ENCODE results near the gene GPR39. TPM values are rescaled to one million over a fixed set of nuclear protein-coding genes. Genes with fewer than 3 reads are reported as not detected.

GPR39 gene
- total and polyA plus RNA-seq, 2 donors (not counting 3 experiments of a cell fraction or from before 2014, with no cell fraction given): 0.03 to 0.20 TPM

- POLR2A ChIA-PET: no interaction called here
- H3K9me1 ChIP-seq (replicated peaks; ENCODE audit: control insufficient read depth, extremely low read depth, insufficient read depth, low read length): no peaks in the 10 kb centered on the region
- no peak overlapping the region for H3K4me2 ChIP-seq (ENCODE audit: insufficient read depth, low read length)
- no TSS peak for BruUV-seq (replicated peaks)
- dilution Hi-C loops (cut with MboI; ENCODE audit: extremely low pct_ligation_motif_present, low sequenced_read_pairs): no loop called here
- FAIRE-seq: no peak
- no peaks in the 10 kb centered on the region for H3K79me2 ChIP-seq (ENCODE audit: control insufficient read depth, insufficient read depth, low read length)
- H3K27ac ChIP-seq (ENCODE audit: insufficient read depth, low read depth, low read length): no peak overlapping the region
- no peaks in the 10 kb centered on the region for H4K20me1 ChIP-seq (replicated peaks; ENCODE audit: control insufficient read depth, extremely low read depth, insufficient read depth, low read length)
- no peaks in the 10 kb centered on the region for H3K9me3 ChIP-seq (replicated peaks; ENCODE audit: control insufficient read depth, insufficient read depth, low read length)
- no peaks in the 10 kb centered on the region for H3K36me3 ChIP-seq (ENCODE audit: control insufficient read depth in 2 of 2, extremely low read depth in 1 of 2, insufficient read depth in 2 of 2, low read length in 2 of 2)
- no peak overlapping the region for H3K4me3 ChIP-seq (replicated peaks in 1 of 3; ENCODE audit: insufficient read depth in 1 of 3, low read depth in 1 of 3, low read length in 3 of 3)
- H3K4me1 ChIP-seq (ENCODE audit: control insufficient read depth, extremely low read depth, insufficient read depth, low read length): no peaks in the 10 kb centered on the region
- H3K27me3 ChIP-seq (ENCODE audit: control insufficient read depth in 2 of 2, insufficient read depth in 2 of 2, low read length in 2 of 2): peaks cover 0 to 5% of the 10 kb centered on the region in 2 experiments
- no peak for TF ChIP-seq POLR2AphosphoS5 (IDR thresholded peaks at IDR 0.05; ENCODE audit: insufficient read depth, low read depth, low read length)
- TF ChIP-seq POLR2A (IDR thresholded peaks at IDR 0.05; ENCODE audit: low read depth, low read length): no peak
- no peak for TF ChIP-seq GATA2 (IDR thresholded peaks at IDR 0.05; ENCODE audit: insufficient read depth, insufficient read length, low read depth, low read length)
- TF ChIP-seq MYC (IDR thresholded peaks at IDR 0.05; ENCODE audit: low read depth, low read length): no peak
- TF ChIP-seq JUN (IDR thresholded peaks at IDR 0.05; ENCODE audit: borderline replicate concordance, insufficient read depth, insufficient read length, low read depth): no peak
- TF ChIP-seq EZH2 (IDR thresholded peaks at IDR 0.05; ENCODE audit: borderline replicate concordance, low read depth, low read length, severe bottlenecking): no peak
- TF ChIP-seq, protein P1, sequence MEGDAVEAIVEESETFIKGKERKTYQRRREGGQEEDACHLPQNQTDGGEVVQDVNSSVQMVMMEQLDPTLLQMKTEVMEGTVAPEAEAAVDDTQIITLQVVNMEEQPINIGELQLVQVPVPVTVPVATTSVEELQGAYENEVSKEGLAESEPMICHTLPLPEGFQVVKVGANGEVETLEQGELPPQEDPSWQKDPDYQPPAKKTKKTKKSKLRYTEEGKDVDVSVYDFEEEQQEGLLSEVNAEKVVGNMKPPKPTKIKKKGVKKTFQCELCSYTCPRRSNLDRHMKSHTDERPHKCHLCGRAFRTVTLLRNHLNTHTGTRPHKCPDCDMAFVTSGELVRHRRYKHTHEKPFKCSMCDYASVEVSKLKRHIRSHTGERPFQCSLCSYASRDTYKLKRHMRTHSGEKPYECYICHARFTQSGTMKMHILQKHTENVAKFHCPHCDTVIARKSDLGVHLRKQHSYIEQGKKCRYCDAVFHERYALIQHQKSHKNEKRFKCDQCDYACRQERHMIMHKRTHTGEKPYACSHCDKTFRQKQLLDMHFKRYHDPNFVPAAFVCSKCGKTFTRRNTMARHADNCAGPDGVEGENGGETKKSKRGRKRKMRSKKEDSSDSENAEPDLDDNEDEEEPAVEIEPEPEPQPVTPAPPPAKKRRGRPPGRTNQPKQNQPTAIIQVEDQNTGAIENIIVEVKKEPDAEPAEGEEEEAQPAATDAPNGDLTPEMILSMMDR (IDR thresholded peaks at IDR 0.05; ENCODE audit: extremely low read depth in 1 of 2, insufficient read depth in 1 of 2, low read depth in 1 of 2, low read length in 2 of 2): no peak
- TF ChIP-seq MAX (IDR thresholded peaks at IDR 0.05; ENCODE audit: insufficient read depth, insufficient read length): no peak
- TF ChIP-seq FOS (IDR thresholded peaks at IDR 0.05; ENCODE audit: borderline replicate concordance, insufficient read depth, low read length): no peak
- CTCF ChIA-PET: interaction anchor here (1.0 kb wide), 1 partner anchor 540 kb away, joined by 3 read pairs; no protein-coding TSS in a partner anchor
- no peak overlapping the region for H3K9ac ChIP-seq (replicated peaks; ENCODE audit: extremely low read depth, insufficient read depth, low read length)
- intact Hi-C loops (cut with micrococcal nuclease): no loop called here
- DNase-seq (ENCODE audit: low read depth, low spot score): no peak
- H2AFZ ChIP-seq (ENCODE audit: low read depth, low read length): no peak overlapping the region
These were observed 215.5 kb downstream of the GPR39 start for GRCh38 chr2:132632000-132632649.
